Measurements from ENCODE around the gene RAB36.

- TF ChIP-seq TAF1 (IDR thresholded peaks at IDR 0.05; ENCODE audit: low read depth) = no peak
- TF ChIP-seq, protein P1, sequence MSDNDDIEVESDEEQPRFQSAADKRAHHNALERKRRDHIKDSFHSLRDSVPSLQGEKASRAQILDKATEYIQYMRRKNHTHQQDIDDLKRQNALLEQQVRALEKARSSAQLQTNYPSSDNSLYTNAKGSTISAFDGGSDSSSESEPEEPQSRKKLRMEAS (IDR thresholded peaks at IDR 0.05) = no peak
- no peak for TF ChIP-seq EP300 (IDR thresholded peaks at IDR 0.05; ENCODE audit: borderline replicate concordance)
- no peak for TF ChIP-seq TCF12 (IDR thresholded peaks at IDR 0.05; ENCODE audit: low read depth)
- TF ChIP-seq, protein P2, sequence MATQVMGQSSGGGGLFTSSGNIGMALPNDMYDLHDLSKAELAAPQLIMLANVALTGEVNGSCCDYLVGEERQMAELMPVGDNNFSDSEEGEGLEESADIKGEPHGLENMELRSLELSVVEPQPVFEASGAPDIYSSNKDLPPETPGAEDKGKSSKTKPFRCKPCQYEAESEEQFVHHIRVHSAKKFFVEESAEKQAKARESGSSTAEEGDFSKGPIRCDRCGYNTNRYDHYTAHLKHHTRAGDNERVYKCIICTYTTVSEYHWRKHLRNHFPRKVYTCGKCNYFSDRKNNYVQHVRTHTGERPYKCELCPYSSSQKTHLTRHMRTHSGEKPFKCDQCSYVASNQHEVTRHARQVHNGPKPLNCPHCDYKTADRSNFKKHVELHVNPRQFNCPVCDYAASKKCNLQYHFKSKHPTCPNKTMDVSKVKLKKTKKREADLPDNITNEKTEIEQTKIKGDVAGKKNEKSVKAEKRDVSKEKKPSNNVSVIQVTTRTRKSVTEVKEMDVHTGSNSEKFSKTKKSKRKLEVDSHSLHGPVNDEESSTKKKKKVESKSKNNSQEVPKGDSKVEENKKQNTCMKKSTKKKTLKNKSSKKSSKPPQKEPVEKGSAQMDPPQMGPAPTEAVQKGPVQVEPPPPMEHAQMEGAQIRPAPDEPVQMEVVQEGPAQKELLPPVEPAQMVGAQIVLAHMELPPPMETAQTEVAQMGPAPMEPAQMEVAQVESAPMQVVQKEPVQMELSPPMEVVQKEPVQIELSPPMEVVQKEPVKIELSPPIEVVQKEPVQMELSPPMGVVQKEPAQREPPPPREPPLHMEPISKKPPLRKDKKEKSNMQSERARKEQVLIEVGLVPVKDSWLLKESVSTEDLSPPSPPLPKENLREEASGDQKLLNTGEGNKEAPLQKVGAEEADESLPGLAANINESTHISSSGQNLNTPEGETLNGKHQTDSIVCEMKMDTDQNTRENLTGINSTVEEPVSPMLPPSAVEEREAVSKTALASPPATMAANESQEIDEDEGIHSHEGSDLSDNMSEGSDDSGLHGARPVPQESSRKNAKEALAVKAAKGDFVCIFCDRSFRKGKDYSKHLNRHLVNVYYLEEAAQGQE (IDR thresholded peaks at IDR 0.05; ENCODE audit: low read depth) = no peak
These were observed 52.6 kb downstream of the RAB36 start for GRCh38 chr22:23197836-23198235.
